ENCODE results near the gene PCED1B. TPM values are rescaled to one million over a fixed set of nuclear protein-coding genes. Genes with fewer than 3 reads are reported as not detected.

PCED1B gene
- total and polyA plus RNA-seq, 2 donors (not counting 1 experiment from before 2014, with no cell fraction given) = 26.2 to 45.8 TPM

DNA sequence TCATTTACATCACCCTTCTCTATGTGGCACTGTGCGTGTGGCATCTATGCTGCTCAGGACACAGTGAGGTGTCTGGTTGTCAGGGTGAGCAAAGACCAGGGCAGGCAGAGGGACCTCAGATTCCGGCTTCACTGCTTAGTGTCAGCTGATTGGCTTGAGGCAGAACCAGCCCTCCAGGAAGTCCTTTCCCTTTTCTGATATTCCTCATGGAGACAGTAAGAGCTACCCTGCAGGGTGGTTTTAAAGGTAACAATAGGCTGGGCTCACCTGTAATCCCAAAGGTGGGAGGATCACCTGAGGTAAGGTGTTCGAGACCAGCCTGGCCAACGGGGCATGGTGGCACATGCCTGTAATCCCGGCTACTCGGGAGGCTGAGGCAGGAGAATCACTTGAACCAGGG lies 129.6 kb downstream of the PCED1B start:
- POLR2A ChIA-PET = no interaction called here
- Histone ChIP-seq H2AFZ (ENCODE audit: insufficient read depth, low read depth, low read length, poor library complexity, severe bottlenecking) (no peak overlapping the region), H3K9me3 (ENCODE audit: control extremely low read depth in 1 of 3, control insufficient read depth in 2 of 3, insufficient read depth in 1 of 3, low read length in 2 of 3) (no peaks in the 10 kb centered on the region), H3K79me2 (ENCODE audit: control insufficient read depth, insufficient read depth, low read length) (peaks cover 46% of the 10 kb centered on the region), H3K4me2 (replicated peaks; ENCODE audit: low read depth, low read length, poor library complexity, severe bottlenecking) (peak overlapping the region; percentile 16), H3K27me3 (replicated peaks in 1 of 4; ENCODE audit: control extremely low read depth in 1 of 4, control insufficient read depth in 3 of 4, insufficient read depth in 4 of 4, low read length in 3 of 4) (no peaks in the 10 kb centered on the region), H3K36me3 (replicated peaks in 1 of 2; ENCODE audit: control extremely low read depth in 1 of 2, control insufficient read depth in 1 of 2, extremely low read depth in 1 of 2, insufficient read depth in 2 of 2, low read length in 1 of 2) (peaks cover 1 to 60% of the 10 kb centered on the region in 2 experiments), H3K4me3 (ENCODE audit: control extremely low read depth in 1 of 5, extremely low read depth in 1 of 5, insufficient read depth in 1 of 5, low read depth in 2 of 5, low read length in 4 of 5) (no peak overlapping the region), H3K4me1 (ENCODE audit: control insufficient read depth in 2 of 2, insufficient read depth in 2 of 2, low read length in 2 of 2) (peaks cover 82 to 84% of the 10 kb centered on the region in 2 donors), H4K20me1 (ENCODE audit: control insufficient read depth, insufficient read depth, low read length, poor library complexity, severe bottlenecking) (no peaks in the 10 kb centered on the region), H3K27ac (ENCODE audit: low read length in 2 of 2) (peak overlapping the region; percentile 78 to 84), H3K9ac (ENCODE audit: low read length) (no peak overlapping the region)
- Mint-ChIP-seq H3K4me3 (peak overlapping the region; percentile 45), H3K27ac (peak overlapping the region; percentile 94), H3K4me1 (peaks cover 86% of the 10 kb centered on the region), H3K9me3 (ENCODE audit: insufficient read depth) (no peaks in the 10 kb centered on the region), H3K27me3 (no peaks in the 10 kb centered on the region)
- intact Hi-C loops (cut with micrococcal nuclease) = no loop called here
- ATAC-seq (ENCODE audit: low read depth) (no peak), DNase-seq (no peak)
- CTCF ChIA-PET = interaction anchor here (2.3 to 5.2 kb wide), 3 partner anchors 10 to 188 kb away, joined by 9 to 30 read pairs (median 28); no protein-coding TSS in a partner anchor
- no peak for TF ChIP-seq EZH2 (IDR thresholded peaks at IDR 0.05; ENCODE audit: borderline replicate concordance, insufficient read depth, low read depth, low read length, poor library complexity, severe bottlenecking)
- TF ChIP-seq, protein P1, sequence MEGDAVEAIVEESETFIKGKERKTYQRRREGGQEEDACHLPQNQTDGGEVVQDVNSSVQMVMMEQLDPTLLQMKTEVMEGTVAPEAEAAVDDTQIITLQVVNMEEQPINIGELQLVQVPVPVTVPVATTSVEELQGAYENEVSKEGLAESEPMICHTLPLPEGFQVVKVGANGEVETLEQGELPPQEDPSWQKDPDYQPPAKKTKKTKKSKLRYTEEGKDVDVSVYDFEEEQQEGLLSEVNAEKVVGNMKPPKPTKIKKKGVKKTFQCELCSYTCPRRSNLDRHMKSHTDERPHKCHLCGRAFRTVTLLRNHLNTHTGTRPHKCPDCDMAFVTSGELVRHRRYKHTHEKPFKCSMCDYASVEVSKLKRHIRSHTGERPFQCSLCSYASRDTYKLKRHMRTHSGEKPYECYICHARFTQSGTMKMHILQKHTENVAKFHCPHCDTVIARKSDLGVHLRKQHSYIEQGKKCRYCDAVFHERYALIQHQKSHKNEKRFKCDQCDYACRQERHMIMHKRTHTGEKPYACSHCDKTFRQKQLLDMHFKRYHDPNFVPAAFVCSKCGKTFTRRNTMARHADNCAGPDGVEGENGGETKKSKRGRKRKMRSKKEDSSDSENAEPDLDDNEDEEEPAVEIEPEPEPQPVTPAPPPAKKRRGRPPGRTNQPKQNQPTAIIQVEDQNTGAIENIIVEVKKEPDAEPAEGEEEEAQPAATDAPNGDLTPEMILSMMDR (IDR thresholded peaks at IDR 0.05) = no peak
- whole genome bisulfite sequencing (ENCODE audit: insufficient coverage) = 95% methylated on average over 3 of the region's 6 CpGs

GRCh38 chr12:47210776-47211175 lies 131.4 kb downstream of the PCED1B start:
- H3K4me1 ChIP-seq (ENCODE audit: control insufficient read depth in 2 of 2, insufficient read depth in 2 of 2, low read length in 2 of 2) = peaks cover 81 to 82% of the 10 kb centered on the region in 2 donors
- no peak overlapping the region for H3K4me3 ChIP-seq (ENCODE audit: control extremely low read depth in 1 of 5, extremely low read depth in 1 of 5, insufficient read depth in 1 of 5, low read depth in 2 of 5, low read length in 4 of 5)
- peaks cover 1 to 44% of the 10 kb centered on the region in 2 experiments for H3K36me3 ChIP-seq (replicated peaks in 1 of 2; ENCODE audit: control extremely low read depth in 1 of 2, control insufficient read depth in 1 of 2, extremely low read depth in 1 of 2, insufficient read depth in 2 of 2, low read length in 1 of 2)
- no peaks in the 10 kb centered on the region for H3K27me3 ChIP-seq (replicated peaks in 1 of 4; ENCODE audit: control extremely low read depth in 1 of 4, control insufficient read depth in 3 of 4, insufficient read depth in 4 of 4, low read length in 3 of 4)
- DNase-seq (no peak), ATAC-seq (ENCODE audit: low read depth) (no peak)
- Mint-ChIP-seq H3K9me3 (ENCODE audit: insufficient read depth) (no peaks in the 10 kb centered on the region), H3K4me1 (peaks cover 80% of the 10 kb centered on the region), H3K4me3 (peak overlapping the region; percentile 52), H3K27me3 (no peaks in the 10 kb centered on the region), H3K27ac (peak overlapping the region; percentile 85)
- no CpG with 5 or more reads among the region's 4 CpGs for WGBS (ENCODE audit: insufficient coverage)
- H2AFZ ChIP-seq (ENCODE audit: insufficient read depth, low read depth, low read length, poor library complexity, severe bottlenecking) = no peak overlapping the region
- H3K9me3 ChIP-seq (ENCODE audit: control extremely low read depth in 1 of 3, control insufficient read depth in 2 of 3, insufficient read depth in 1 of 3, low read length in 2 of 3) = no peaks in the 10 kb centered on the region
- H3K79me2 ChIP-seq (ENCODE audit: control insufficient read depth, insufficient read depth, low read length) = peaks cover 61% of the 10 kb centered on the region
- H4K20me1 ChIP-seq (ENCODE audit: control insufficient read depth, insufficient read depth, low read length, poor library complexity, severe bottlenecking) = no peaks in the 10 kb centered on the region
- H3K9ac ChIP-seq (ENCODE audit: low read length) = no peak overlapping the region
- TF ChIP-seq, protein P1 (IDR thresholded peaks at IDR 0.05) = no peak
- TF ChIP-seq EZH2 (IDR thresholded peaks at IDR 0.05; ENCODE audit: borderline replicate concordance, insufficient read depth, low read depth, low read length, poor library complexity, severe bottlenecking) = no peak
- H3K4me2 ChIP-seq (replicated peaks; ENCODE audit: low read depth, low read length, poor library complexity, severe bottlenecking) = peak overlapping the region; percentile 17
- ChIA-PET POLR2A (interaction anchor here (0.6 to 0.8 kb wide), 3 partner anchors 65 to 186 kb away, joined by 3 to 5 read pairs (median 3); no protein-coding TSS in a partner anchor), CTCF (interaction anchor here (0.6 to 5.2 kb wide), 8 partner anchors 8 to 187 kb away, joined by 3 to 28 read pairs (median 4); partner anchors contain the start of genes AMIGO2 and PCED1B)
- intact Hi-C loops (cut with micrococcal nuclease) = loop anchor here (10.0 kb wide), 2 partner anchors 826 to 1476 kb away; no protein-coding TSS in a partner anchor
- H3K27ac ChIP-seq (ENCODE audit: low read length in 2 of 2) = peak overlapping the region in 1 of 2 donors; percentile 62
